GM23248 (cell line): ENCODE results near the gene MAN1A1.

ENCODE experiments used
- EZH2 ChIP-seq: fragments of 200-600 bp; sonication (generic); IDR thresholded peaks from 2 replicates; pipeline ENCODE4 v1.6.1; 2018; ENCODE audit warnings: antibody characterized with exemption, mild to moderate bottlenecking; ENCODE audit not compliant: insufficient read depth, poor library complexity, severe bottlenecking
- EZH2phosphoT487 ChIP-seq: fragments of 200-600 bp; sonication (generic); IDR thresholded peaks from 2 replicates; pipeline ENCODE4 v1.6.1; 2018; ENCODE audit warnings: antibody characterized with exemption, moderate library complexity, mild to moderate bottlenecking, low read depth; ENCODE audit not compliant: insufficient read depth

GRCh38 chr6:119342430-119342829 is 7.1 kb downstream of the MAN1A1 start:
- TF ChIP-seq EZH2 (no peak), EZH2phosphoT487 (no peak)
